ENCODE data around the gene CHCHD3.
"Not testable (repeated sequence)": the region's sequence is repeated elsewhere in the genome, so short reads cannot be mapped to it uniquely, and the experiment has no call there.

Gene CHCHD3

GRCh38 chr7:132942701-132943100 lies 139.2 kb downstream of the CHCHD3 start:
- DNase-seq = no peak

GRCh38 chr7:132941905-132942304 lies 140.0 kb downstream of the CHCHD3 start:
- no peak for DNase-seq

DNA sequence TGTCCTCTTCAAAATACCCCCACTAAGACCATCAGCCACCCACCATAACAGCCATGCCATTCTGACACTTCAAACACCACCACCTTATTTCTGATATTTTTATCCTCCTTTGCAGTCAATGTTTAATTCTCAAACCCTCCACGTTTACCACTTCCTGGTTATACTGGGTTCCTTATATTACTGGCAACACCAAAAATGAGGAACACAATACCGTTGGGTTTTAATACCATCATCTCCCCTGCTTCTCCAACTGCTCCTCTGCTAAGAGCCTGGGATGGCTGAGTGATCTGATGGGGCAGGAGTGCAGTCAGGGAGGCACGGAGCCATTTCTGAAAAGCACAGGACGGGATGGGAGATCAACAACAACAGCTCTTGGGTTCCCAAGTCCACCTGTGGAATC lies 140.5 kb downstream of the CHCHD3 start:
- no peak for DNase-seq

GRCh38 chr7:132940084-132940483 lies 141.8 kb downstream of the CHCHD3 start:
- no peak for DNase-seq

- no peak for DNase-seq
Measured at GRCh38 chr7:132939495-132939894, 142.4 kb downstream of the CHCHD3 start.

DNA sequence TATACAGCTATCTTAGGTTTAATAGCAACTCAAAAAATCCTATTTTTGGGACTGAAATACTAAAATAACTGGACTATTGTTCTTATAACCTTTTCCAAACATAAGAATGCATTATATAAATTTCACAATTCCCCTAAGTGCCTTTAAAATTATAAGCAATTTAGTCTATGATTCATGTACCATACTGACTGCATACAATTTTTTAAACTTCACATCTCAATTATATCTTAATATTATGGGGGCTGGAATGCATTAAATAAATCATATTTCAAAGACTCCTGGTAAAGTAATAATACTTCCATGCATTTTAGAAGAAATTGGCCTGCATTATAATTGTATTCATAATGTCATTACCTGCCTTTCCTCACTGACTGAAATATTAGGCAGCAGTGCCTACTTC lies 144.6 kb downstream of the CHCHD3 start:
- no peak for DNase-seq

DNA sequence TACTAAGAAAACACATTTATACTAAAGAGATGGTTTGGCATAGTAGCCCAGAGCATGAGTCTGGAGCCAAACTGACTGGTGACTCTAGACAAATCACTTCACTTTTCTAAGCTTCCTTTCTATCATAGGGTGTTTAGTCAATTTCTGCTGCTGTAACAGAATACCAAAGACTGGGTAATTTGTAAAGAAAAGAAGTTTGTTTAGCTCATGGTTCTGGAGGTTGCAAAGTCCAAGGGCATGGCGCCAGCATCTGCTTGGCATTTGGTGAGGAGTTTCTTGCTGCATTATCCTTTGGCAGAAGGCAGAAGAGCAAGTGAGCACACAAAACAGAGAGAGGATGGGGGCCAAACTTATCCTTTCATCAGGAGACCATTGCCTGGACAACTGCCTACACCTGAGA lies 146.3 kb downstream of the CHCHD3 start:
- no peak for DNase-seq

DNA sequence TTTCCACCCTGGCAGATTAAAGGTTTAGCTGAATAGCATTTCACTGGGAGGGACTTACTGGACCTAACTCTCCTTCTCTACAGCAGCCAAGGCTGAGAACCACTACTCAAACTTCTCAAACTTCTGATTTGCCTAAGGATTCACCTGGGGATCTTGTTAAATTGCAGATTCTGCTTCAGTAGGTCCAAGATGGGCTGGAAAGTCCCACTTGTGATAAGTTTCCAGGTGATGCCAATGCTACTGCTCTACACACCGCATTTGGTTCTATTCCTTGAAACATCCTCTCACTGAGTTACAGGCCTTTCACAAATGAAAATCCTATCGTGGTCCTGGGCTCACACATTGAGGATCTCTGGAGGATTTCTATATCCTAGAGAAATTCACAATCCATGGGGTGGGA lies 147.9 kb downstream of the CHCHD3 start:
- no peak for DNase-seq

GRCh38 chr7:132933072-132933458 lies 148.8 kb downstream of the CHCHD3 start:
- DNase-seq = no peak

DNA sequence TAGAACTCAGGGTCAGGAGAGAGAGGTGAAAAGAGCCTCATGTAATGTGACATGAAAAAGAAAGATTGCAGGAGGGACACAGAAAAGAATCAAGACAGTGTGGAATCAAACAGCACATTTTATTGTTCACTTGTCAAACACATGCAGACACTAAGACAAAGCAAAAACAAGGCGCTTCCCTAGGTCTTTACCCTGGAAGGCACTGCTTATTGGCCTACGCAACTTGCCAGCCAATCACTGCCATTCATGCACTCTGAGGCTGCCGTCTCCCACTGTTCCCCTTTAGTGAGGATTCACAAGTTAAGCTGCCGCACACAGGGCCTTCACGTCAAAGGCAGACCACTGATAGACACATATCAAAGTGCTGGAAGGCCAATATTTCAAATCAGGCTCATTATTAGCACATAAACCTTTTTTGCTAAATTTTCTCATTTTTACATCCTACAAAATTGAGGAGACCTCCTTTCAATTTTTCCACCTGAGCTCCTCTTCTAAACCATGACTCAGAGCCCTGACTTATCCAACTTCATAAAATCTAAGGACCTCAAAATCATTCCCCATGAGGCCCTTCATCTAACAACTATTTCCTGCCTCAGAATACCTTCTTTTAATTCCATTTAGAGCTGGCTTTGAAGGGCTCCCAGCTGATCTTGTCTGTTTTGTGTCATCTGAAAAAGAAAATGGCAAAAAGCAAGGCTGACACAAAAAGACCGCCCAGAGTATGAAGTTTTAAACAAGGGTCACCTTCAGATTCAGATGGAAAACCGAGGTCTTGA lies 149.4 kb downstream of the CHCHD3 start:
- no peak for DNase-seq

DNA sequence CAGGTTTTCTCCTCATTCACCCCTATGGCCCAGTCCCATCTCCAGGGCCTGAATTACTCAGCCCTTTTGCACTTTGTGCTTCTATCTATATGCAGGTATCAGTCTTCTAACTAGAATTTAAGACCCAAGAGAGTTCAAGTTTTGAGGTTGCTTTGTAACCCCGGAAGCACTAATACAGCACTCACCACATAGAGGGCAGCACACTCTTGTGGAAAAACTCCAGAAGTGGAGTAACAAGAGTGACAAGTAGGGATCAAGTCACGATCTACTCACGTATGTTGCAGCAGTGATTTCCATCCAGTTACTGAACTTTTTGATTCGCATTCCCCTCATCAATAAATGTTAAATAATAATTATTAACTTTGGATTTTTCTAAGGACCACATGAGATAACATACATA lies 151.0 kb downstream of the CHCHD3 start:
- DNase-seq = no peak

GRCh38 chr7:132929944-132930343 lies 151.9 kb downstream of the CHCHD3 start:
- not testable (repeated sequence) for DNase-seq

GRCh38 chr7:132919771-132920170 lies 162.1 kb downstream of the CHCHD3 start:
- DNase-seq = no peak

DNA sequence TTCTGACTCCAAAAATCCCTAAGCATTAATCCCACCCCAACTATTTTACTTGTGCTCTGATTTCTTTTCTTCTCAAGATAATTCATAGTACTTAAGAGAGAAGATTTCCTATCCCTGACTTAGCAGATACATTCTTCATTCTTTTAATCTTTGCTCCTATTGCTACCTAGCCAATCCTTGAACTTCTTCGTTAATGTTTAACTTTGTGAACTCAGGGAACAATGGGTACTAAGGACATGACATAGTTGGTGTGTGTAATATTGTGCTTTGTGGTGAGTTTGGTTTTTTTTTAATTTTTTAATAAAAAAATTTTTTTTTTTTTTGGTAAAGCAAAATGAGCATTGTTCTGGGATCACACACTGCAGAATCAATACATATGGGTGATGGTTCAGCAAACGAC lies 166.2 kb downstream of the CHCHD3 start:
- DNase-seq = no peak

GRCh38 chr7:132910657-132911056 lies 171.2 kb downstream of the CHCHD3 start:
- no peak for DNase-seq

DNA sequence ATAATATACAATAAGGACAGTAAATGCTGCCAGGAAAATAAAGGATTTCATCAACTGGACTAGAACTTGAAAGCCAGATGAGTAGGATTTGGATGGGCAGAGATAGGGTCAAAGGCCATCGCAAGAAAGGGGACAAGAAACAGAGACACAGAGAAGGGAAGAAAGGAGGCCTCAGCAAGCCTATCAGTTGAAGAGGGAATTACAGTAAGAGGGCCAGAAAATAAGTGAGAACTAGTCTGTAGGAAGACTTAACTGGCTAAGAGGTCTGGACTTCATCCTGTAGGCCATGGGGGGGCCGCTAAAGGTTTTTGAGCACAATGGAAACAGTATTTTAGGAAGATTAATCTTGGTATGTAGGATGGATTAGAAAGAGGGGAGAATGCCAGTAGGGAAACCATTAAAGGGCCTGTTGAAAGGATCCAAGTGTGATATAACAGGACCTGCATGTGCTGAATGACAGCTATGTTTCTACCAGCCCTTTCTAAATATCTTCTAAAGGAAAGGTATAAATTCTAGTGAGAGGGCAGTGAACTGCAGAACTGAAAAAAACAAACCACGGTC lies 174.4 kb downstream of the CHCHD3 start:
- DNase-seq = no peak

DNA sequence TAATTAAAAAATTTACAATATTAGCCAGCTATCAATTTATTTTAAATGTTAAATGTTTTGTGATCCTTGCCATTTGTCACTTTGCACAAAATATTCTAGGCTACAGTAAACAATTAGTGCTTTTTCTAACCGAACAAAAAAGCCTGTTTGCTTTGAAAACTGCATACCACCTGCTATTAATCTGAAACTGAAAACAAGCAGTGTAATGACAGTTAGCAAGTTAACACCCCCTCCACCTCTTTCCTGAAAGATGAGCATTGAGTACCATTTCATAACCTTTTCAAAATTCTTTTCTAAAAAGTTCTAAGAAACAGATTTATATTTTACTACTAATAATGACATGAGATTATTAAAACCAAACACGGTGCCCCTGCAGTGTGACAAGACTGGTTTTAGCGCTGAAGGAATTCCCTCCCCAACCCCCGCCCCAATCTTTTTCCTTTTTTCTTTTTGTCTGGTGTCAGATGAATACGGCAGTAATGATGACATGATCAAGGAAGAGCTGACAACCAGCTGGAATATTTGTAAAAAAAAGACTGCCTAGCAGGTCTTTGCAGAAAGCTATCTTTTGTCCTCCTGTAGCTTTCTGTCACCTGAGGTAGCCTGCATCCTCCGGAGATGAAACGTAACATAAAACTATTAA lies 175.6 kb downstream of the CHCHD3 start:
- no peak for DNase-seq

DNA sequence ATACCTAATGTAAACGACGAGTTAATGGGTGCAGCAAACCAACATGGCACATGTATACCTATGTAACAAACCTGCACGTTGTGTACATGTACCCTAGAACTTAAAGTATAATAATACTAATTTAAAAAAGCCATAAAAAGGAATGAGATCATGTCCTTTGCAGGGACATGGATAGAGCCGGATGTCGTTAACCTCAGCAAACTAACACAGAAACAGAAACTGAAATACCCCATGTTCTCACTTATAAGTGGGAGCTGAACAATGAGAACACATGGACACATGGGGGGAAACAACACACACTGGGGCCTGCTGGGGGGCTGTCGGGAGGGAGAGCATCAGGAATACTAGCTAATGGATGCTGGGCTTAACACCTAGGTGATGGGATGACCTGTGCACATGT lies 176.8 kb downstream of the CHCHD3 start:
- DNase-seq = not testable (repeated sequence)

DNA sequence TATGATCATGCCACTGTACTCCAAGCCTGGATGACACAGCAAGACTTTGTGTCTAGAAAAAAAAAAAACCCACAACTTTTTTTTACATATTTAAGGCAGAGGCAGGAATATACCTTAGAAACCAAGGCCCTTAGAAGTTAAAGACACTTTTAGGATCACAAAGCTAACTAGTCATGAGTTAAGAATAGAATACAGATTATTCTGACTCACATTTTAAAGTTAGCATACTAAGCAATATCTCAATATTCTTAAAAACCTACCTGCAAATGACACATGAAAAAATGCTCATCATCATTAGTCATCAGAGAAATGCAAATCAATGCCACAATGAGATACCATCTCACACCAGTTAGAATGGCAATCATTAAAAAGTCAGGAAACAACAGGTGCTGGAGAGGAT lies 177.7 kb downstream of the CHCHD3 start:
- no peak for DNase-seq

DNA sequence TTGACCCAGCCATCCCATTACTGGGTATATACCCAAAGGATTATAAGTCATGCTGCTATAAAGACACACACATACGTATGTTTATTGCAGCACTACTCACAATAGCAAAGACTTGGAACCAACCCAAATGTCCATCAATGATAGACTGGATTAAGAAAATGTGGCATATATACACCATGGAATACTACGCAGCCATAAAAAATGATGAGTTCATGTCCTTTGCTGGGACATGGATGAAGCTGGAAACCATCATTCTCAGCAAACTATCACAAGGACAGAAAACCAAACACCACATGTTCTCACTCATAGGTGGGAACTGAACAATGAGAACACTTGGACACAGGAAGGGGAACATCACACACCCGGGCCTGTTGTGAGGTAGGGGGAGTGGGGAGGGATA lies 179.6 kb downstream of the CHCHD3 start:
- DNase-seq = not testable (repeated sequence)

GRCh38 chr7:132901241-132901640 lies 180.6 kb downstream of the CHCHD3 start:
- DNase-seq = no peak

- DNase-seq = no peak
Measured at GRCh38 chr7:132899833-132900232, 182.1 kb downstream of the CHCHD3 start.

GRCh38 chr7:132898641-132899175 lies 183.2 kb downstream of the CHCHD3 start:
- not testable (repeated sequence) for DNase-seq

DNA sequence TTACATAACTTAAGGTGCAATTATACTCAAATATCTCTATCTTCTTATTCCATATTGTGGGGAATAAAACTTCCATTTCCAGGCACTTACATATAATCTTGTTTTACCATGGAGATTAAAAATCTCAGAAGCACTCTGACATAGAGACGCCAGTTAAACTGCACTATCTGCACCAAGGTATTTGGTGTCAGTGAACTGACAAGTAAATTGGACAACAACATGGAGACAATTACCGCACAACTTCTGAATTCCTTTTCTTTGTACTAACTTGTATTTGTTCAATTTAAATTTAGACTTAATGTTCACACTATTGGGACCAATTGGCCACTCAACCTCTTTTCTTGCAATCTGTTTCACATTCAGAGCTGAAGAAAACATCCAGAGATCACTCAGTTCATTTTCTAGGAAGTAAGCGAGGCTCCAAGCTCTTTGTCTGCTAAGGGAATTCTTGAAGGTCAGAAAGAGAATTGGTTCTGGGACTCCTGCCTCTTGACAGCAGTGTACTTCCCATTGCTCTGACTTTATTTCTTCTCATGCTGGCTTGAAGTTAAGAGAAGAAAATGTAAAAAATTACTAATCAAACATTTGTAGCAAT lies 184.7 kb downstream of the CHCHD3 start:
- DNase-seq = no peak
